Breast epithelium (tissue), 4 donors: Measurements from ENCODE around the gene KIAA0319L. TPM values are rescaled to one million over a fixed set of nuclear protein-coding genes. Genes with fewer than 3 reads are reported as not detected.
"Not testable (repeated sequence)": the region's sequence is repeated elsewhere in the genome, so short reads cannot be mapped to it uniquely, and the experiment has no call there.

Experiments used
- DNase-seq, 2 donors: peaks; one replicate each; pipeline ENCODE4 v3.0.0-alpha.2; 2019; ENCODE audit warnings: low spot score in 2 of 2
- H3K27ac ChIP-seq, 2 donors: fragments of 200-600 bp; sonication (generic) in 1 of 2; one replicate each; pipeline ENCODE4 v1.5.1; 2016 to 2019; ENCODE audit warnings: mild to moderate bottlenecking in 1 of 2
- H3K27me3 ChIP-seq, 2 donors: fragments of 200-600 bp; sonication (generic) in 1 of 2; one replicate each; pipeline versions ENCODE4 v1.5.1 to v1.6.0; 2017 to 2019; ENCODE audit warnings: control low read depth in 1 of 2, mild to moderate bottlenecking in 1 of 2
- H3K36me3 ChIP-seq: fragments of 200-600 bp; one replicate; pipeline ENCODE4 v1.5.1; 2019
- H3K4me1 ChIP-seq, 2 donors: fragments of 200-600 bp; sonication (generic); one replicate each; pipeline ENCODE4 v1.5.1; 2016 to 2019; ENCODE audit warnings: control low read depth in 1 of 2
- H3K4me3 ChIP-seq, 3 donors: fragments of 200-600 bp; sonication (generic); 1 replicate in 2 of 3; 2 replicates in 1 of 3; pipeline ENCODE4 v1.5.1; 2016 to 2019; ENCODE audit warnings: mild to moderate bottlenecking in 3 of 3, moderate library complexity in 2 of 3
- H3K9me3 ChIP-seq, 2 donors: fragments of 200-600 bp; sonication (generic) in 1 of 2; one replicate each; pipeline ENCODE4 v1.5.1; 2016 to 2019; ENCODE audit warnings: control low read depth in 1 of 2
- CTCF ChIP-seq, 3 donors: fragments of 450-650 bp; IDR thresholded peaks; one replicate each; pipeline ENCODE4 v1.5.1; 2016 to 2017; ENCODE audit warnings: antibody characterized with exemption in 3 of 3, mild to moderate bottlenecking in 3 of 3, moderate library complexity in 3 of 3
- POLR2A ChIP-seq: fragments of 450-650 bp; IDR thresholded peaks from one replicate; pipeline ENCODE4 v1.6.1; 2016; ENCODE audit warnings: antibody characterized with exemption, mild to moderate bottlenecking, moderate library complexity
- POLR2AphosphoS5 ChIP-seq, 3 donors: sonication (generic); formaldehyde crosslinking; IDR thresholded peaks; one replicate each; pipeline ENCODE4 v1.6.1; 2017; ENCODE audit warnings: antibody characterized with exemption in 3 of 3
- intact Hi-C: fragments of 100-400 bp; cut with DNase I; formaldehyde crosslinking; loops from one replicate; pipeline ENCODE4 v1.15.1; 2023; ENCODE audit warnings: low total_unique reads
- total RNA-seq, 3 donors: library from RNA; depleted of rRNA; stranded (reverse); fragments of >200 nt; gene quantifications; one replicate each; pipeline ENCODE4 v1.1.0, GENCODE V29; 2016

Gene KIAA0319L
- total RNA-seq, 3 donors from 2014 or later, result 49.0 to 104 (median 103) TPM

GRCh38 chr1:35477870-35478269, 79.3 kb downstream of the KIAA0319L start:
- no peaks in the 10 kb centered on the region for H3K9me3 ChIP-seq
- H3K4me1 ChIP-seq, result no peaks in the 10 kb centered on the region
- H3K27me3 ChIP-seq, result no peaks in the 10 kb centered on the region
- H3K36me3 ChIP-seq, result no peaks in the 10 kb centered on the region
- no peak for DNase-seq
- no peak overlapping the region for H3K27ac ChIP-seq
- no peak for TF ChIP-seq CTCF (IDR thresholded peaks at IDR 0.05)
- H3K4me3 ChIP-seq, result no peak overlapping the region
- intact Hi-C loops, result no loop called here

GRCh38 chr1:35475856-35476674, 81.1 kb downstream of the KIAA0319L start:
- no peak for DNase-seq
- H3K4me1 ChIP-seq, result no peaks in the 10 kb centered on the region
- H3K36me3 ChIP-seq, result no peaks in the 10 kb centered on the region
- H3K9me3 ChIP-seq, result no peaks in the 10 kb centered on the region
- no peaks in the 10 kb centered on the region for H3K27me3 ChIP-seq
- no peak for TF ChIP-seq CTCF (IDR thresholded peaks at IDR 0.05)
- TF ChIP-seq POLR2AphosphoS5 (IDR thresholded peaks at IDR 0.05), result no peak
- TF ChIP-seq POLR2A, result no peak
- intact Hi-C loops, result no loop called here
- no peak overlapping the region for H3K27ac ChIP-seq
- H3K4me3 ChIP-seq, result no peak overlapping the region

GRCh38 chr1:35475356-35475755, 81.8 kb downstream of the KIAA0319L start:
- no peaks in the 10 kb centered on the region for H3K4me1 ChIP-seq
- H3K4me3 ChIP-seq, result no peak overlapping the region
- no peak for DNase-seq
- H3K9me3 ChIP-seq, result no peaks in the 10 kb centered on the region
- no peaks in the 10 kb centered on the region for H3K27me3 ChIP-seq
- no peak overlapping the region for H3K27ac ChIP-seq
- intact Hi-C loops, result no loop called here
- H3K36me3 ChIP-seq, result no peaks in the 10 kb centered on the region
- no peak for TF ChIP-seq POLR2A
- TF ChIP-seq POLR2AphosphoS5 (IDR thresholded peaks at IDR 0.05), result no peak
- TF ChIP-seq CTCF (IDR thresholded peaks at IDR 0.05), result no peak

DNA sequence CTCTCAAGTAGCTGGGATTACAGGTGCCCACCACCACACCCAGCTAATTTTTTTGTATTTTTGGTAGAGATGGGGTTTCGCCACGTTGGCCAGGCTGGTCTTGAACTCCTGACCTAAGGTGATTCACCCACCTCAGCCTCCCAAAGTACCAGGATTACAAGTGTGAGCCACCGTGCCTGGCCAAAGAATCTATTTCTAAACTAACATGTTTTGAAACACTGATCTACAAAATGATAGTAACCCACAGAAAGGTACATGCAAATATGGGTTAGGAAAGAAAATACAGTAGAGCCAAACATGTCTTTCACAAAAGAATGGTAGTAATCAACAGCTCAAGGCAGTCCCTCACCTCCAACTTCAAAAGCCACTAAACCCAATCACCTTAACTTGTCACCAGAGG, 84.0 kb downstream of the KIAA0319L start:
- H3K27me3 ChIP-seq, H3K36me3 ChIP-seq, H3K27ac ChIP-seq, H3K4me1 ChIP-seq, intact Hi-C loops, H3K4me3 ChIP-seq, DNase-seq, H3K9me3 ChIP-seq: not testable (repeated sequence)

DNA sequence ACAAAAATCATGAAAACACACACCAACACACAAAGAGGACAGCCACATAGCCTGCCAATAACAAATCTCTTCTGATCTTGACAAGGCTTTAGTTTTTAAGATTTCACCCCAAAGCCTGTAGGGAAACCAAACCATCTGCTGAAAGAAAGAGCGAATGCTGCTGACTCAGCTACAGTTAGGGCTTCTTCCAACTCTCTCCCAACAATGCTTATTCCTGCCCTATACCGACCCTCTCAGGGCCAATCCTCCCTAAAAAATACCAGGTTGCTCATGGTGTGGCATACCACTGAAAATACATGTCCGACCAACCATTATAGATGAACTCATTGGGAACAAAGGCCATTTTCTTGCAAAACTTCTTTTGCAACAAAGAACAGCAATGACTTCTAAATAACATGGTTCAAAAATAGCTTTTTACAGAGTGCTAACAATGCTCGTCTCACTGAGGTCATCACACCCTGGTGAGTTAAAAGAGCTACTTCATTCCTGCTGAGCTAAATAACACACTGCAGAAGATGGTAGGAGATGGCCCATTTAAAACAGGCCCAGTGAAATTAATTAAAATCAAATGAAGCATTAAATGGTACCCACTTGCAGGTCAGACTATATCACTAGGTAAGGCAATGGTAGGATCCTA, 86.1 kb downstream of the KIAA0319L start:
- no peak for DNase-seq
- TF ChIP-seq POLR2A (no peak), CTCF (IDR thresholded peaks at IDR 0.05) (no peak), POLR2AphosphoS5 (IDR thresholded peaks at IDR 0.05) (no peak)
- H3K4me3 ChIP-seq, result no peak overlapping the region
- no peaks in the 10 kb centered on the region for H3K36me3 ChIP-seq
- no peaks in the 10 kb centered on the region for H3K27me3 ChIP-seq
- intact Hi-C loops, result no loop called here
- H3K27ac ChIP-seq, result no peak overlapping the region
- H3K9me3 ChIP-seq, result no peaks in the 10 kb centered on the region
- no peaks in the 10 kb centered on the region for H3K4me1 ChIP-seq
